K562 (cell line): ENCODE results near the gene COL7A1. TPM values are rescaled to one million over a fixed set of nuclear protein-coding genes. Genes with fewer than 3 reads are reported as not detected.

Experiments used
- CREB1 ChIP-seq, 2 experiments: sonication (generic) in 1 of 2; formaldehyde crosslinking in 1 of 2; IDR thresholded peaks; 2 replicates each; pipeline versions ENCODE4 v1.6.1 to v1.8.0; 2012 to 2022; ENCODE audit warnings: inconsistent platforms in 1 of 2, mild to moderate bottlenecking in 1 of 2, missing genetic modification reagents in 1 of 2, moderate library complexity in 1 of 2
- CSDE1 ChIP-seq, 2 experiments: fragments of 450-650 bp; IDR thresholded peaks; 2 replicates each; pipeline ENCODE4 v1.6.1; 2016; ENCODE audit warnings: mild to moderate bottlenecking in 1 of 2
- CXXC5 ChIP-seq: fragments of 250-450 bp; sonication (Bioruptor Pico); IDR thresholded peaks from 2 replicates; pipeline ENCODE4 v1.8.0; 2022; ENCODE audit warnings: inconsistent platforms, mild to moderate bottlenecking, moderate library complexity
- EGR1 ChIP-seq: fragments of 450-650 bp; conservative IDR thresholded peaks from 2 replicates; pipeline ENCODE4 v1.6.1; 2017; ENCODE audit warnings: mild to moderate bottlenecking
- ELF2 ChIP-seq: fragments of 250-450 bp; sonication (Bioruptor Pico); IDR thresholded peaks from 2 replicates; pipeline ENCODE4 v1.5.0; 2021; ENCODE audit warnings: mild to moderate bottlenecking
- MBD1 ChIP-seq: fragments of 250-450 bp; sonication (Bioruptor Pico); IDR thresholded peaks from 2 replicates; pipeline ENCODE4 v1.8.0; 2022; ENCODE audit warnings: inconsistent platforms
- NCOA4 ChIP-seq: fragments of 450-650 bp; IDR thresholded peaks from 2 replicates; pipeline ENCODE4 v1.6.1; 2018; ENCODE audit warnings: mild to moderate bottlenecking; ENCODE audit not compliant: partially characterized antibody
- PBX2 ChIP-seq, 2 experiments: IDR thresholded peaks in 1 of 2; conservative IDR thresholded peaks in 1 of 2; 2 replicates each; pipeline ENCODE4 v1.6.1; 2016; ENCODE audit warnings: low read depth in 2 of 2, mild to moderate bottlenecking in 1 of 2, missing compliant biosample characterization in 1 of 2, missing genetic modification characterization in 1 of 2, moderate library complexity in 1 of 2
- PHB2 ChIP-seq: fragments of 450-650 bp; IDR thresholded peaks from 2 replicates; pipeline ENCODE4 v1.6.1; 2017; ENCODE audit warnings: low read depth
- PHF20 ChIP-seq: fragments of 450-650 bp; IDR thresholded peaks from 2 replicates; pipeline ENCODE4 v1.6.1; 2018; ENCODE audit not compliant: partially characterized antibody
- POLR2A ChIP-seq: fragments of 450-650 bp; conservative IDR thresholded peaks from 2 replicates; pipeline ENCODE4 v1.6.1; 2016
- RBM15 ChIP-seq: fragments of 200-400 bp; formaldehyde crosslinking; IDR thresholded peaks from 2 replicates; pipeline ENCODE4 v1.6.1; 2018; ENCODE audit warnings: mild to moderate bottlenecking, low read length, moderate library complexity; ENCODE audit not compliant: insufficient read depth
- SOX6 ChIP-seq: fragments of 450-650 bp; IDR thresholded peaks from 2 replicates; pipeline ENCODE4 v1.6.1; 2014; ENCODE audit warnings: mild to moderate bottlenecking
- ZNF239 ChIP-seq: fragments of 250-450 bp; sonication (Bioruptor Pico); IDR thresholded peaks from 2 replicates; pipeline ENCODE4 v1.4.0; 2020; ENCODE audit warnings: mild to moderate bottlenecking
- ZNF253 ChIP-seq: fragments of 250-450 bp; sonication (Bioruptor Pico); conservative IDR thresholded peaks from 2 replicates; pipeline ENCODE4 v1.6.1; 2021; ENCODE audit warnings: mild to moderate bottlenecking
- ZNF696 ChIP-seq: fragments of 250-450 bp; sonication (Bioruptor Pico); conservative IDR thresholded peaks from 2 replicates; pipeline ENCODE4 v1.4.0; 2020; ENCODE audit warnings: mild to moderate bottlenecking, moderate library complexity
- polyA plus RNA-seq, 8 experiments: library from polyadenylated mRNA; depleted of rRNA in 4 of 8; stranded (reverse) in 5 of 8; unstranded in 3 of 8; fragments of >200 nt; fragmentation: Nextera tagmentation in 2 of 8; fragmentation: Illumina TruSeq in 1 of 8; extraction: Ambion mirVana in 2 of 8; extraction: Trizol in 1 of 8; gene quantifications; 2 replicates each; pipeline versions ENCODE4 v1.2.1 to v1.2.3, GENCODE V29; 2011 to 2014; ENCODE audit warnings: inconsistent platforms in 1 of 8, missing spikeins in 1 of 8
- total RNA-seq, 7 experiments: library from RNA; depleted of rRNA in 6 of 7; stranded (reverse); fragments of >200 nt in 6 of 7; fragmentation: Illumina TruSeq in 2 of 7; extraction: Trizol in 2 of 7; gene quantifications; 2 replicates each; pipeline versions ENCODE4 v1.2.1 to v1.2.3, GENCODE V29; 2011 to 2021; ENCODE audit warnings: low replicate concordance in 1 of 7
- TF ChIP-seq, protein P1 (sequence below): fragments of 250-450 bp; sonication (Bioruptor Pico); IDR thresholded peaks from 2 replicates; pipeline ENCODE4 v1.8.0; 2022; ENCODE audit warnings: moderate library complexity, mild to moderate bottlenecking, inconsistent platforms
- TF ChIP-seq, protein P2 (sequence below): fragments of 450-650 bp; IDR thresholded peaks from 2 replicates; pipeline ENCODE4 v1.6.1; 2018; ENCODE audit warnings: mild to moderate bottlenecking, low read depth; ENCODE audit not compliant: partially characterized antibody
- TF ChIP-seq, protein P3 (sequence below): fragments of 200-800 bp; sonication (Bioruptor generic); IDR thresholded peaks from 2 replicates; pipeline ENCODE4 v1.6.1; 2017; ENCODE audit warnings: missing genetic modification characterization, missing compliant biosample characterization

Gene COL7A1
- total and polyA plus RNA-seq, 9 of the 15 experiments (the other 6 are each of a cell fraction or from before 2014, with no cell fraction given) = 0.09 to 0.66 (median 0.35) TPM; not detected in 3

DNA sequence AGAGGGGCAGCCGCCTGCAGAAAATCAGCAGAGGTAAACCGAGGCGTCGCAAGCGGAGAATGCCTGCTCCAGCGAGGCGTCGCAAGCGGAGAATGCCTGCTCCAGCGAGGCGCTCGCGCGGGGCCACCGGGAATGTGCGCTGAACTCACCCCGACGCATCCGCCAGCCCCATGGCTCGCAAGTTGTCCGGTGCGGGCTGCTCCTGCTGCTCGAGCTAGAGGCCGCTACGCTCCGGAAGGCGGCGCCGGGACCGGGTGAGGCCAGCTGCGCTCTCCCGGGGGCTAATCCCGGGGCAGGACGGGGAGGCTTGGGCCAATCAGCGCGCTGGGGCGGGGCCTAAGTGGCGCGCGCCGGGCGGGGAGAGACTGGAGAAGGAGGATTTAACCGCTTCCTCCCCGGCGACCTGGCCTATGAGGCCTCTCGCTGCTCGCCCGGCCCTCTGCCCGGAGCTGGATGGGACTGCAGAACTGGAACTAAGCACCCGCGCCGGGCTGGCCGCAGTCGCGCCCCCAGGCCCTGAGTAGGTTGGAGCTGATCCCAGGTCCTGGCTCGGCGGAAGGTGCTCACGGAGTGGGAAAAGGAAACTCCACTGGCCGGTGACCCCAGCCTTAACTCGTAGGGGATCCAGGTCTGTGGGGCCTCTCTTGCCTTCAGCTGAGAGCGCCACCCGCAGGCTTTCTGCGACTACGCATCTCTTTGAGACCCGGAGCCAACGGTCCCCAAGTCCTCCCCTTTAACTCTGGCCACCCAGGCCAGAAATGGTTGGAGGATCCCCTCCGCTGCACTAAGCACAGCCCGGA, 40.3 kb upstream of the COL7A1 start, which contains the start of gene SLC26A6 (continued):
- TF ChIP-seq CREB1 (IDR thresholded peaks at IDR 0.05) (no peak), CREB1 (CRISPR knock-in tag; IDR thresholded peaks at IDR 0.05) (peak; percentile 67; the same call in 1 of the 2 replicates), CSDE1 (IDR thresholded peaks at IDR 0.05) (no peak), CXXC5 (CRISPR knock-in tag) (peak; percentile 84), SOX6 (0 out of 2 replicates have a peak, but pooled peaks have one; percentile 18), PHF20 (peak; percentile 68), ZNF253 (CRISPR knock-in tag) (no peak), POLR2A (peak; percentile 73), ZNF239 (CRISPR knock-in tag) (no peak), ELF2 (CRISPR knock-in tag) (no peak), RBM15 (no peak), EGR1 (no peak), PBX2 (CRISPR knock-in tag; IDR thresholded peaks at IDR 0.05; ENCODE audit: low read depth) (no peak), PBX2 (tag; conservative IDR thresholded peaks at IDR 0.05; ENCODE audit: low read depth) (no peak), PHB2 (no peak), NCOA4 (no peak), ZNF696 (CRISPR knock-in tag) (no peak), MBD1 (CRISPR knock-in tag) (no peak)
- TF ChIP-seq, protein P1, sequence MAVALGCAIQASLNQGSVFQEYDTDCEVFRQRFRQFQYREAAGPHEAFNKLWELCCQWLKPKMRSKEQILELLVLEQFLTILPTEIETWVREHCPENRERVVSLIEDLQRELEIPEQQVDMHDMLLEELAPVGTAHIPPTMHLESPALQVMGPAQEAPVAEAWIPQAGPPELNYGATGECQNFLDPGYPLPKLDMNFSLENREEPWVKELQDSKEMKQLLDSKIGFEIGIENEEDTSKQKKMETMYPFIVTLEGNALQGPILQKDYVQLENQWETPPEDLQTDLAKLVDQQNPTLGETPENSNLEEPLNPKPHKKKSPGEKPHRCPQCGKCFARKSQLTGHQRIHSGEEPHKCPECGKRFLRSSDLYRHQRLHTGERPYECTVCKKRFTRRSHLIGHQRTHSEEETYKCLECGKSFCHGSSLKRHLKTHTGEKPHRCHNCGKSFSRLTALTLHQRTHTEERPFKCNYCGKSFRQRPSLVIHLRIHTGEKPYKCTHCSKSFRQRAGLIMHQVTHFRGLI (CRISPR knock-in tag) = no peak
- TF ChIP-seq, protein P2, sequence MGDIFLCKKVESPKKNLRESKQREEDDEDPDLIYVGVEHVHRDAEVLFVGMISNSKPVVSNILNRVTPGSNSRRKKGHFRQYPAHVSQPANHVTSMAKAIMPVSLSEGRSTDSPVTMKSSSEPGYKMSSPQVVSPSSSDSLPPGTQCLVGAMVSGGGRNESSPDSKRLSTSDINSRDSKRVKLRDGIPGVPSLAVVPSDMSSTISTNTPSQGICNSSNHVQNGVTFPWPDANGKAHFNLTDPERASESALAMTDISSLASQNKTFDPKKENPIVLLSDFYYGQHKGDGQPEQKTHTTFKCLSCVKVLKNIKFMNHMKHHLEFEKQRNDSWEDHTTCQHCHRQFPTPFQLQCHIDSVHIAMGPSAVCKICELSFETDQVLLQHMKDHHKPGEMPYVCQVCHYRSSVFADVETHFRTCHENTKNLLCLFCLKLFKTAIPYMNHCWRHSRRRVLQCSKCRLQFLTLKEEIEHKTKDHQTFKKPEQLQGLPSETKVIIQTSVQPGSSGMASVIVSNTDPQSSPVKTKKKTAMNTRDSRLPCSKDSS = no peak
- TF ChIP-seq, protein P3, sequence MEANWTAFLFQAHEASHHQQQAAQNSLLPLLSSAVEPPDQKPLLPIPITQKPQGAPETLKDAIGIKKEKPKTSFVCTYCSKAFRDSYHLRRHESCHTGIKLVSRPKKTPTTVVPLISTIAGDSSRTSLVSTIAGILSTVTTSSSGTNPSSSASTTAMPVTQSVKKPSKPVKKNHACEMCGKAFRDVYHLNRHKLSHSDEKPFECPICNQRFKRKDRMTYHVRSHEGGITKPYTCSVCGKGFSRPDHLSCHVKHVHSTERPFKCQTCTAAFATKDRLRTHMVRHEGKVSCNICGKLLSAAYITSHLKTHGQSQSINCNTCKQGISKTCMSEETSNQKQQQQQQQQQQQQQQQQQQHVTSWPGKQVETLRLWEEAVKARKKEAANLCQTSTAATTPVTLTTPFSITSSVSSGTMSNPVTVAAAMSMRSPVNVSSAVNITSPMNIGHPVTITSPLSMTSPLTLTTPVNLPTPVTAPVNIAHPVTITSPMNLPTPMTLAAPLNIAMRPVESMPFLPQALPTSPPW (CRISPR knock-in tag) = peak; percentile 67
